Lung (tissue), 12 donors: ENCODE results near the gene CCDC17. TPM values are rescaled to one million over a fixed set of nuclear protein-coding genes. Genes with fewer than 3 reads are reported as not detected.

Experiments
- ATAC-seq: fragments of 200-7000 bp; cut with Tn5 transposase; one replicate; pipeline ENCODE4 v1.9.1; 2020; ENCODE audit warnings: moderate number of reproducible peaks; ENCODE audit not compliant: insufficient read depth, low FRiP score
- DNase-seq, 3 donors: peaks; one replicate each; pipeline ENCODE4 v3.0.0-alpha.2; 2013 to 2017
- H3K27ac ChIP-seq, 2 donors: one replicate each; pipeline ENCODE4 v1.5.1; 2013; ENCODE audit warnings: mild to moderate bottlenecking in 2 of 2, moderate library complexity in 2 of 2, control low read depth in 1 of 2, inconsistent platforms in 1 of 2, low read depth in 1 of 2, low read length in 1 of 2
- H3K27me3 ChIP-seq, 3 donors: one replicate each; pipeline ENCODE4 v1.5.1; 2013; ENCODE audit warnings: low read length in 2 of 3; ENCODE audit not compliant: control insufficient read depth in 3 of 3, insufficient read depth in 3 of 3
- H3K36me3 ChIP-seq, 4 donors: one replicate each; pipeline ENCODE4 v1.5.1; 2013; ENCODE audit warnings: low read length in 4 of 4, mild to moderate bottlenecking in 1 of 4, moderate library complexity in 1 of 4; ENCODE audit not compliant: control insufficient read depth in 4 of 4, insufficient read depth in 4 of 4
- H3K4me1 ChIP-seq, 5 donors: one replicate each; pipeline ENCODE4 v1.5.1; 2013; ENCODE audit warnings: low read length in 5 of 5, mild to moderate bottlenecking in 2 of 5, moderate library complexity in 1 of 5; ENCODE audit not compliant: control insufficient read depth in 5 of 5, insufficient read depth in 5 of 5
- H3K4me3 ChIP-seq: one replicate; pipeline ENCODE4 v1.5.1; 2013; ENCODE audit warnings: mild to moderate bottlenecking, control low read depth, moderate library complexity
- H3K9ac ChIP-seq, 2 donors: one replicate each; pipeline ENCODE4 v1.5.1; 2013; ENCODE audit warnings: low read length in 2 of 2, control low read depth in 1 of 2; ENCODE audit not compliant: insufficient read depth in 1 of 2
- H3K9me3 ChIP-seq, 4 donors: one replicate each; pipeline ENCODE4 v1.5.1; 2013; ENCODE audit warnings: low read length in 3 of 4, mild to moderate bottlenecking in 1 of 4, moderate library complexity in 1 of 4; ENCODE audit not compliant: control insufficient read depth in 4 of 4, insufficient read depth in 3 of 4
- CTCF ChIP-seq: IDR thresholded peaks from 2 replicates; pipeline ENCODE4 v1.5.1; 2012; ENCODE audit warnings: mild to moderate bottlenecking; ENCODE audit errors: control extremely low read depth, extremely low read depth
- WGBS, 2 donors: extraction: QIAGEN DNeasy Blood & Tissue Kit; methylation state at CpG; one replicate each; pipeline ENCODE4 v1.1.7; 2013; 5-methylcytosine and 5-hydroxymethylcytosine counted together
- polyA plus RNA-seq, 2 donors: library from polyadenylated mRNA; stranded (reverse); fragments of 200-250 nt; gene quantifications; one replicate each; pipeline ENCODE4 v1.2.1, GENCODE V29; 2013
- total RNA-seq, 2 donors: library from RNA; depleted of rRNA in 1 of 2; stranded (reverse); fragments of >200 nt in 1 of 2; gene quantifications; one replicate each; pipeline ENCODE4 v1.2.1, GENCODE V29; 2014 to 2021
- donor health status: control.
- donor health status: control.
- donor health status: Bipolar disorder and iron deficiency.
- donor health status: healthy.
- donor health status: DM: yes; HTN: yes; CAD: no.

The CCDC17 gene
- total and polyA plus RNA-seq, 4 donors: 10.1 to 53.7 (median 22.7) TPM

- no peak for TF ChIP-seq CTCF
- 95 to 98% methylated on average over 1 of the region's 1 CpG for WGBS, 2 donors
- DNase-seq (no peak), ATAC-seq (no peak)
- peaks cover 31 to 48% (median 42%) of the 10 kb centered on the region in 4 donors for H3K36me3 ChIP-seq
- no peaks in the 10 kb centered on the region for H3K9me3 ChIP-seq
- peaks cover 0 to 11% (median 0%) of the 10 kb centered on the region in 5 donors for H3K4me1 ChIP-seq
- no peaks in the 10 kb centered on the region for H3K27me3 ChIP-seq
- H3K27ac ChIP-seq: no peak overlapping the region
- no peak overlapping the region for H3K4me3 ChIP-seq
- H3K9ac ChIP-seq: no peak overlapping the region
These were observed 8.0 kb downstream of the CCDC17 start for GRCh38 chr1:45615885-45616284.

GRCh38 chr1:45612941-45613579, 10.8 kb downstream of the CCDC17 start:
- no peaks in the 10 kb centered on the region for H3K9me3 ChIP-seq
- no peak for ATAC-seq
- peaks cover 34 to 66% (median 57%) of the 10 kb centered on the region in 4 donors for H3K36me3 ChIP-seq
- no peak overlapping the region for H3K9ac ChIP-seq
- no peak for TF ChIP-seq CTCF
- H3K27me3 ChIP-seq: no peaks in the 10 kb centered on the region
- 84 to 88% methylated on average over 8 of the region's 8 CpGs for WGBS, 2 donors
- DNase-seq: no peak
- H3K4me1 ChIP-seq: no peaks in the 10 kb centered on the region
- H3K4me3 ChIP-seq: no peak overlapping the region
- no peak overlapping the region for H3K27ac ChIP-seq

GRCh38 chr1:45610589-45611226, 13.1 kb downstream of the CCDC17 start:
- no peak overlapping the region for H3K9ac ChIP-seq
- no peak for DNase-seq
- TF ChIP-seq CTCF: no peak
- H3K27ac ChIP-seq: no peak overlapping the region
- H3K36me3 ChIP-seq: peaks cover 19 to 59% (median 48%) of the 10 kb centered on the region in 4 donors
- no peaks in the 10 kb centered on the region for H3K4me1 ChIP-seq
- 97% methylated on average over 10 of the region's 10 CpGs for WGBS, 2 donors
- no peak overlapping the region for H3K4me3 ChIP-seq
- H3K9me3 ChIP-seq: no peaks in the 10 kb centered on the region
- no peaks in the 10 kb centered on the region for H3K27me3 ChIP-seq
- no peak for ATAC-seq
